CD4-positive, alpha-beta memory T cell (primary cell): Measurements from ENCODE around the gene PEX3. TPM values are rescaled to one million over a fixed set of nuclear protein-coding genes. Genes with fewer than 3 reads are reported as not detected.

ENCODE experiments used
- CTCF ChIA-PET: fragments of 350-600 bp; sonication (Branson Sonifier 250); formaldehyde crosslinking; loops from one replicate; lab custom pipeline; 2021; ENCODE audit warnings: inconsistent platforms; ENCODE audit not compliant: partially characterized antibody; lab: Charles Lee
- POLR2A ChIA-PET: fragments of 350-600 bp; sonication (Branson Sonifier 250); formaldehyde crosslinking; loops from one replicate; lab custom pipeline; 2021; ENCODE audit not compliant: partially characterized antibody; lab: Charles Lee
- DNase-seq, 5 donors: peaks; one replicate each; pipeline versions ENCODE4 v3.0.0 to v3.0.0-alpha.2; 2020 to 2022; ENCODE audit warnings: mixed read lengths in 1 of 5
- H3K27ac ChIP-seq: one replicate; pipeline ENCODE4 v1.7.0; 2013; ENCODE audit warnings: low read depth, low read length
- H3K27me3 ChIP-seq: 2 replicates; pipeline ENCODE4 v1.7.0; 2013; ENCODE audit warnings: mild to moderate bottlenecking, low read length, moderate library complexity; ENCODE audit not compliant: insufficient read depth
- H3K36me3 ChIP-seq: 2 replicates; pipeline ENCODE4 v1.7.0; 2013; ENCODE audit warnings: mild to moderate bottlenecking, low read length, moderate library complexity; ENCODE audit not compliant: insufficient read depth
- H3K4me1 ChIP-seq: 2 replicates; pipeline ENCODE4 v1.7.0; 2013; ENCODE audit warnings: mild to moderate bottlenecking, low read length, moderate library complexity; ENCODE audit not compliant: insufficient read depth
- H3K4me3 ChIP-seq, 2 donors: one replicate each; pipeline ENCODE4 v1.7.0; 2013; ENCODE audit warnings: low read length in 2 of 2, mild to moderate bottlenecking in 1 of 2
- H3K9me3 ChIP-seq, 2 donors: one replicate each; pipeline ENCODE4 v1.7.0; 2013; ENCODE audit warnings: low read length in 2 of 2, control low read depth in 1 of 2; ENCODE audit not compliant: control insufficient read depth in 1 of 2
- H3K27ac Mint-ChIP-seq, 7 donors: one replicate each; pipeline ENCODE4 v1.8.0; 2020 to 2021; ENCODE audit warnings: mixed read lengths in 7 of 7, mild to moderate bottlenecking in 6 of 7, inconsistent platforms in 3 of 7, moderate library complexity in 3 of 7
- H3K27me3 Mint-ChIP-seq, 2 donors: one replicate each; pipeline ENCODE4 v1.8.0; 2020 to 2021; ENCODE audit warnings: mixed read lengths in 2 of 2
- H3K36me3 Mint-ChIP-seq, 2 donors: one replicate each; pipeline ENCODE4 v1.8.0; 2020 to 2021; ENCODE audit warnings: mixed read lengths in 2 of 2, inconsistent platforms in 1 of 2, mild to moderate bottlenecking in 1 of 2
- H3K4me1 Mint-ChIP-seq, 4 donors: one replicate each; pipeline ENCODE4 v1.8.0; 2020 to 2021; ENCODE audit warnings: mixed read lengths in 4 of 4, mild to moderate bottlenecking in 1 of 4
- H3K4me3 Mint-ChIP-seq, 8 donors: one replicate each; pipeline ENCODE4 v1.8.0; 2020 to 2021; ENCODE audit warnings: mixed read lengths in 8 of 8, mild to moderate bottlenecking in 7 of 8, moderate library complexity in 6 of 8, inconsistent platforms in 3 of 8
- H3K9me3 Mint-ChIP-seq, 8 donors: one replicate each; pipeline ENCODE4 v1.8.0; 2020 to 2021; ENCODE audit warnings: mixed read lengths in 8 of 8, mild to moderate bottlenecking in 5 of 8, inconsistent platforms in 3 of 8, moderate library complexity in 1 of 8
- intact Hi-C: fragments of 100-400 bp; cut with micrococcal nuclease; formaldehyde crosslinking; loops from one replicate; pipeline ENCODE4 v1.15.1; 2023
- polyA plus RNA-seq, 2 donors: library from polyadenylated mRNA; unstranded; fragments of 300-500 nt; fragmentation: Illumina TruSeq; gene quantifications; one replicate each; pipeline ENCODE4 v1.2.3, GENCODE V29; 2021
- total RNA-seq, 2 experiments: library from RNA; stranded (reverse); gene quantifications; one replicate each; pipeline ENCODE4 v1.2.3, GENCODE V29; 2021

The PEX3 gene
- total and polyA plus RNA-seq, 4 experiments from 2014 or later, result 20.8 to 26.2 (median 23.2) TPM

DNA sequence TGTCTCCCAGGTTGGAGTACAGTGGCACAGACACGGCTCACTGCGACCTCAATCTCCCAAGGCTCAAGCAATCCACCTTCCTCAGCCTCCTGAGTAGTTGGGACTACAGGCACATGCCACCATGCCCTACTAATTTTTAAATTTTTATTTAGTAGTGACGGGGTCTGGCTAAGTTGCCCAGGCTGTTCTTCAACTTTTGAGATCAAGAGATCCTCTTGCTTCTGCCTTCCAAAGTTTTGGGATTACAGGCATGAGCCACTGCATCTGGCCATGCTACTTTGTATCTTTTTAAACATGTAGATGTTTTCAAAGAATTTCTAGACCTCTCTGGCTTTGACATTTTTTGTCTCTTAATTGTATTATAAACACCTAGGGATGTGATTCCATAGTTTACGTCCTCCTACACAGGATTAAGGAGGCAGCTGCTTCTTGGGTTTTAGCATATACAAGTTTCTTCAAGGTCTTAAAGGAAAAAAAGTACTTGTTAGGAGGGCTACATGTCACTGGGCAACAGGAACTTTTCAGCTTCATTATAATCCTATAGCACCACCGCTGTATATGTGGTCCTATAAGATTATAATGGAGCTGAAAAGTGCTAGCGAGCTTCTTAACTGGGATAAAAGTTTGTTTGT is 1.4 kb upstream of the PEX3 start:
- Mint-ChIP-seq H3K27me3 (no peaks in the 10 kb centered on the region), H3K4me1 (peaks cover 17 to 40% (median 29%) of the 10 kb centered on the region in 4 donors), H3K9me3 (peaks cover 0 to 1% (median 0%) of the 10 kb centered on the region in 8 donors), H3K36me3 (peaks cover 4 to 17% of the 10 kb centered on the region in 2 donors), H3K4me3 (peak overlapping the region in 7 of 8 donors; percentile 94 to 100 (median 98)), H3K27ac (peak overlapping the region in 6 of 7 donors; percentile 42 to 99 (median 97))
- CTCF ChIA-PET, result interaction anchor here (0.9 to 1.9 kb wide), 3 partner anchors 22 to 757 kb away, joined by 3 to 9 read pairs (median 6); no protein-coding TSS in a partner anchor
- H3K4me3 ChIP-seq, result peak overlapping the region; percentile 95 to 99
- DNase-seq, result no peak
- POLR2A ChIA-PET, result interaction anchor here (1.0 to 2.3 kb wide), 6 partner anchors 56 to 606 kb away, joined by 3 to 21 read pairs (median 4); partner anchors contain the start of genes FUCA2 and LTV1
- H3K36me3 ChIP-seq, result no peaks in the 10 kb centered on the region
- no peaks in the 10 kb centered on the region for H3K9me3 ChIP-seq
- intact Hi-C loops, result no loop called here
- no peaks in the 10 kb centered on the region for H3K27me3 ChIP-seq
- peaks cover 28% of the 10 kb centered on the region for H3K4me1 ChIP-seq
- H3K27ac ChIP-seq, result peak overlapping the region; percentile 67

GRCh38 chr6:143449714-143450452 is 722 bp upstream of the PEX3 start:
- H3K27ac Mint-ChIP-seq, result peak overlapping the region; percentile 86 to 99 (median 97)
- ChIA-PET CTCF (interaction anchor here (0.9 to 2.1 kb wide), 6 partner anchors 22 to 1302 kb away, joined by 3 to 9 read pairs (median 5); partner anchors contain the start of gene FUCA2), POLR2A (interaction anchor here (0.7 to 2.3 kb wide), 24 partner anchors 8 to 1302 kb away, joined by 3 to 21 read pairs (median 4); partner anchors contain the start of genes FUCA2, LTV1, NMBR and SF3B5)
- no peaks in the 10 kb centered on the region for H3K9me3 ChIP-seq
- H3K27ac ChIP-seq, result peak overlapping the region; percentile 67
- intact Hi-C loops, result loop anchor here (1.0 to 2.0 kb wide), 6 partner anchors 61 to 1303 kb away; partner anchors contain the start of genes FUCA2, LTV1, NMBR and SF3B5
- H3K4me3 Mint-ChIP-seq, result peak overlapping the region; percentile 94 to 100 (median 98)
- H3K36me3 ChIP-seq, result no peaks in the 10 kb centered on the region
- peaks cover 6 to 17% of the 10 kb centered on the region in 2 donors for H3K36me3 Mint-ChIP-seq
- H3K9me3 Mint-ChIP-seq, result peaks cover 0 to 1% (median 0%) of the 10 kb centered on the region in 8 donors
- H3K4me1 ChIP-seq, result peaks cover 28% of the 10 kb centered on the region
- peaks cover 24 to 47% (median 32%) of the 10 kb centered on the region in 4 donors for H3K4me1 Mint-ChIP-seq
- H3K27me3 ChIP-seq, result no peaks in the 10 kb centered on the region
- H3K27me3 Mint-ChIP-seq, result no peaks in the 10 kb centered on the region
- H3K4me3 ChIP-seq, result peak overlapping the region; percentile 95 to 99
- DNase-seq, result peak; percentile 24 to 63 (median 43)

DNA sequence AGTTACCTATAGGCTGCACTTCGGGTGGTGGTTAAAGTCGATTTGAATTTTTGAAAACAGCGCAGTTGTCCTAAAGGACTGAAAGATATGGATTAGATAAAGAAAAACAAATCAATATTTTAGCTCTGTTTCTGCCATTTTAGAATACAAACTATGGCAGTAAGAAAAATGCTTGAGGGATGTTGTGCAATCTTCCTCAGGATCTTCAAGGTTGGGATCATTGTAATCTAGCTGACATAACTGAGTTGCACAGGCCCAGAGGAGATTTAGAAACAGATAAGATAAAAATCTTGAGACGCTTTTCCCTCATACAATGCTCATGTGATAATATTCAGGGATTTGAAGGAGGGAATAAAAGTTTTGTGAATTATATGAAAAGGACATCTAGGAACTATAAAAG is 926 bp downstream of the PEX3 start:
- H3K27ac Mint-ChIP-seq, result peak overlapping the region; percentile 86 to 99 (median 97)
- no peaks in the 10 kb centered on the region for H3K36me3 ChIP-seq
- intact Hi-C loops, result loop anchor here (2.0 kb wide), 2 partner anchors 59 to 85 kb away; partner anchors contain the start of gene FUCA2
- H3K27me3 ChIP-seq, result no peaks in the 10 kb centered on the region
- POLR2A ChIA-PET, result interaction anchor here (1.4 kb wide), 1 partner anchor 59 kb away, joined by 4 read pairs; no protein-coding TSS in a partner anchor
- DNase-seq, result no peak
- no peaks in the 10 kb centered on the region for H3K9me3 ChIP-seq
- H3K27ac ChIP-seq, result peak overlapping the region; percentile 67
- peaks cover 0 to 1% (median 0%) of the 10 kb centered on the region in 8 donors for H3K9me3 Mint-ChIP-seq
- H3K4me1 Mint-ChIP-seq, result peaks cover 28 to 53% (median 40%) of the 10 kb centered on the region in 4 donors
- CTCF ChIA-PET, result interaction anchor here (2.1 kb wide), 1 partner anchor 60 kb away, joined by 6 read pairs; the partner anchor contains the start of gene FUCA2
- no peaks in the 10 kb centered on the region for H3K27me3 Mint-ChIP-seq
- peaks cover 11 to 17% of the 10 kb centered on the region in 2 donors for H3K36me3 Mint-ChIP-seq
- H3K4me3 ChIP-seq, result peak overlapping the region; percentile 95 to 99
- H3K4me1 ChIP-seq, result peaks cover 28% of the 10 kb centered on the region
- peak overlapping the region; percentile 94 to 100 (median 98) for H3K4me3 Mint-ChIP-seq

GRCh38 chr6:143457563-143458359 is 7.2 kb downstream of the PEX3 start:
- Histone ChIP-seq H3K4me3 (no peak overlapping the region), H3K27ac (no peak overlapping the region), H3K27me3 (no peaks in the 10 kb centered on the region), H3K4me1 (no peaks in the 10 kb centered on the region), H3K36me3 (no peaks in the 10 kb centered on the region), H3K9me3 (no peaks in the 10 kb centered on the region)
- Mint-ChIP-seq H3K9me3 (no peaks in the 10 kb centered on the region), H3K27ac (no peak overlapping the region), H3K4me3 (no peak overlapping the region), H3K4me1 (peaks cover 18 to 31% (median 25%) of the 10 kb centered on the region in 4 donors), H3K27me3 (no peaks in the 10 kb centered on the region), H3K36me3 (peaks cover 28 to 29% of the 10 kb centered on the region in 2 donors)
- CTCF ChIA-PET, result interaction anchor here (1.0 kb wide), 1 partner anchor 35 kb away, joined by 3 read pairs; no protein-coding TSS in a partner anchor
- intact Hi-C loops, result no loop called here
- POLR2A ChIA-PET, result no interaction called here
- DNase-seq, result no peak

DNA sequence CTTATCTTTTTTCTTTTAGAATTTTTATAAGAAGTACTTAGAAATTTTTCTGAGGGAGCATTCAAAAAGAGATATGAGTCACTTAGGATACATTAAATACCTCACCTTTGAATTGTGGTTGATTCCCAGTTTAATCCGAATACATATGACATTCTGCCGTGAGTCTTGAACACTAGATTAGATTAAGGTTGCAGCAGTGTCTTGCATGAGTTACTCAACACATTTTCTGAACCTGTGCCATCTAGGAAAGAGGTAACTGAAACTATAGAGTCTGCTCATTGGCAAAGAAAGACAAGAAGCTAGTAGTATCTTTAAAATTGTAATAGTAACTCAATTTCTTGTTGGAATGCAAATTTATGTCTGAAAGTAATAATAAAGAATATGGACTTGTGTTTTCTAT is 14.9 kb downstream of the PEX3 start:
- no peaks in the 10 kb centered on the region for H3K27me3 ChIP-seq
- ChIA-PET POLR2A (no interaction called here), CTCF (no interaction called here)
- H3K27ac ChIP-seq, result no peak overlapping the region
- no peak overlapping the region for H3K4me3 ChIP-seq
- no peak overlapping the region for H3K4me3 Mint-ChIP-seq
- peaks cover 50 to 54% of the 10 kb centered on the region in 2 donors for H3K36me3 Mint-ChIP-seq
- H3K27ac Mint-ChIP-seq, result no peak overlapping the region
- H3K36me3 ChIP-seq, result peaks cover 6% of the 10 kb centered on the region
- H3K9me3 Mint-ChIP-seq, result no peaks in the 10 kb centered on the region
- intact Hi-C loops, result no loop called here
- no peaks in the 10 kb centered on the region for H3K27me3 Mint-ChIP-seq
- H3K4me1 ChIP-seq, result no peaks in the 10 kb centered on the region
- no peak for DNase-seq
- no peaks in the 10 kb centered on the region for H3K9me3 ChIP-seq
- peaks cover 0 to 7% (median 6%) of the 10 kb centered on the region in 4 donors for H3K4me1 Mint-ChIP-seq

DNA sequence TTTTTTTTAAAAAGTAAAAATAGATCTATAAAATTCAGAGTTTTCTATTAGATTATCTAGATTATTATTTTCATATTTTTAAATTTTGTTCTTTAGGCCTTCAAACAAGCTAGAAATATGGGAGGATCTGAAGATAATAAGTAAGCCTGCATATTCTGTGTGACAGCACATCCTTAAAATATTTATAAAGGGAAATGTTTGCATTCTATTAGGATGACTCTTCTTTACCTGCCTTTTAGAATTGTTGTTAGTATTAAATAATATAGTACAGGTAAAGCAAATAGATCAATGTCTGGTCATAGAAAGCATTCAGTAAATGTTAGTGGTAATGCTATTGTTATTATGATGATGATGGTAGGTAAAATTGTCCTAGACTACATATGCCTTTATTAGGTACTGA is 17.4 kb downstream of the PEX3 start:
- intact Hi-C loops, result no loop called here
- H3K36me3 Mint-ChIP-seq, result peaks cover 53 to 57% of the 10 kb centered on the region in 2 donors
- Histone ChIP-seq H3K27ac (no peak overlapping the region), H3K27me3 (no peaks in the 10 kb centered on the region), H3K9me3 (no peaks in the 10 kb centered on the region), H3K4me1 (no peaks in the 10 kb centered on the region), H3K4me3 (no peak overlapping the region), H3K36me3 (peaks cover 6% of the 10 kb centered on the region)
- H3K4me3 Mint-ChIP-seq, result no peak overlapping the region
- peaks cover 0 to 3% (median under 1%) of the 10 kb centered on the region in 4 donors for H3K4me1 Mint-ChIP-seq
- H3K27me3 Mint-ChIP-seq, result no peaks in the 10 kb centered on the region
- H3K27ac Mint-ChIP-seq, result no peak overlapping the region
- ChIA-PET CTCF (no interaction called here), POLR2A (no interaction called here)
- no peak for DNase-seq
- H3K9me3 Mint-ChIP-seq, result no peaks in the 10 kb centered on the region
